GM19035 (cell line): ENCODE data around the gene HOOK2.
"Not testable (repeated sequence)": the region's sequence is repeated elsewhere in the genome, so short reads cannot be mapped to it uniquely, and the experiment has no call there.

ENCODE experiments used
- ATAC-seq: cut with Tn5 transposase; IDR thresholded peaks from one replicate; pipeline ENCODE4 v1.9.1; 2021; ENCODE audit not compliant: unreplicated experiment

The HOOK2 gene

DNA sequence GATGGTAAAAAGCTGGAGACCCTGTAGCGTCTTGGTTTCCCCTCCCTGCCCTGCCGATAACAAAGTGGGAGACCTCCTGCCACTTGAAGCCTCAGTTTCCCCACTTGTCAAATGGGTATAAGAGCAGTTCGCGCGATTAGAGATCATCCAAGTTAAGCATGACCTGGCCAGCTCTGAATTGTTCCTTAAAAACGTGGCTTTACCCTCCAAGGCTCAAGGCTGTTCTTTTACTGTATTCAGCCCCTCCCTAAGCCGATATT, 52.0 kb downstream of the HOOK2 start:
- no peak for ATAC-seq

DNA sequence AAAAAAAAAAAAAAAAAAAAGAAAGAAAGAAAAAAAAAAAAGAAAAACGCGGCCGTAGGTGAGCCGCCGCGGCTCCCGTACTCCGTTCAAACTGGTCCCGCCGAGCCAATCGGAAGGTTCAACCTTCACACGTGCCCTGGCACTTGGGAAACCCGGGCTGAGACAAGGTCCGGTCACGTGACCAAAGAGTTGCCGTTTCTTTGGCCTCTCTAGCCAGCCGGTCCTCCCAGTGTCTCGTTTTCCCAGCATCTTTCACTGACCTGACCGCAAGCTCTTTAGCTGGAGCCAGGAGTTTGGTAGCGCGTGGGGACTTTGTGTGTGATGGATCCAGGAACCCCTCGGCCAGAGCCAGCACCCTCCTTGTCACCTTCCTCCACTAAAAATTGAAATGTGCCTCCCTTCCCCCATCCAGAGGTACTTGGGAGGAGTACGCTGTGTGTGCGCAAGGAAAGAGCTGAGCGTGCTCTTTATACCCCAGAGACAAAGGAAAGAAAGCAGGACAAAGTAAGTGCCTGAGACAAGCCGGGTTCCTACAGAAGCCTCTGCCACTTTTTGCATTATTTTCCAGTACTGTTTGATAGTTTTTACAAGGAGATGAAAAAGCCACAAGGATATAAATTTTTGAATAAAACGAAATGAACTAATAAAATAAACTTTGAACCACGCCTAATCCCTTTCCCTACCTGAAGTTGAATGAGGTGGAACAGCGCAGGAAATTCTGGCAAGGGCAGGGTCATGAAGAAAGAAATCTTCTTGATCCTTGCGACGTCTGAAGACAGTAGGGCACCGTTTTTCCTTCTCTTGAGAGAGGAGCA, 52.6 kb downstream of the HOOK2 start:
- ATAC-seq, result peak; percentile 83

DNA sequence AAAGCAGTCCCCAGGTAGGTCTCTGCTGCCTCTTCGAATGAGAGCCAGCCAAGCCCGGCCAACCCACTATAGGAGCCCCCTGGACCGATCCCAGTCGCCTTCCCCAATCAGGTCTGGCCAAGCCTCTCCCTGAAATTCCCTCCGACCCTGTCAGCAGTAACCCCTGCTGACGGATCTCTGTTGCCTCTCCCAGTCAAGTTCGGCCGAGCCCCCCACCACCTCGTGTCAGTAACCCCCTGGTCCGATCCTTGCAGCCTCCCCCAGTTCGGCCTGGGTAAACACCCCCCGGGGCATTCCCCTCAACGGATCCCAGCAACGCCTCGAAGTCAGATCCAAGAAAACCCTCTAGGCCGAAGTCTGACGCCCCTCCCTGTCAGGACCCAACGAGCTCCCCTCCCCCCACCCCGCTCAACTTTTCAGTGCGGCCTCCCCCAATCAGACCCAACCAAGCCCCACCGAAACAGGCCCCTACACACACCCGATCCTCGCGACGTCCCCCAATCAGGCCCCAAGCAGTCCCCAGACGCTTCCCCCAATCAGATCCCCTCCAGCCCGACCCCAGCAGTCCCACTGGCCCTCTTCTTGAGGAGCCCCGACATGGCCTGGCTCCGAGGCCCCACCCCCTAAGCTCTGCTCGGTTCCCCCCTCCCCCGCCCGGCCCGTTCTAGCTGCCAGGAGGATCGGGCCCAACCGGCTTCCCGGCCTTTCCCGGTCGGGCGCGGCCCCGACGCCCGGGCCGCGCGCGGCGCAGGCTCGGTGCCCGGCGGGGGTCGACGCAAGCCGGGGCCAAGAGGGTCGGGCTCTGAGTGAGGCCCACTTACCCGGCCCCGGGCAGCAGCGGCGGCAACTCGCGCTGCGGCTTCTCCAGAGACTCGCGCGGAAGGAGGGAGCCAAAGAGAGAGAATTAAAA, 53.4 kb downstream of the HOOK2 start:
- peak; percentile 30 for ATAC-seq

DNA sequence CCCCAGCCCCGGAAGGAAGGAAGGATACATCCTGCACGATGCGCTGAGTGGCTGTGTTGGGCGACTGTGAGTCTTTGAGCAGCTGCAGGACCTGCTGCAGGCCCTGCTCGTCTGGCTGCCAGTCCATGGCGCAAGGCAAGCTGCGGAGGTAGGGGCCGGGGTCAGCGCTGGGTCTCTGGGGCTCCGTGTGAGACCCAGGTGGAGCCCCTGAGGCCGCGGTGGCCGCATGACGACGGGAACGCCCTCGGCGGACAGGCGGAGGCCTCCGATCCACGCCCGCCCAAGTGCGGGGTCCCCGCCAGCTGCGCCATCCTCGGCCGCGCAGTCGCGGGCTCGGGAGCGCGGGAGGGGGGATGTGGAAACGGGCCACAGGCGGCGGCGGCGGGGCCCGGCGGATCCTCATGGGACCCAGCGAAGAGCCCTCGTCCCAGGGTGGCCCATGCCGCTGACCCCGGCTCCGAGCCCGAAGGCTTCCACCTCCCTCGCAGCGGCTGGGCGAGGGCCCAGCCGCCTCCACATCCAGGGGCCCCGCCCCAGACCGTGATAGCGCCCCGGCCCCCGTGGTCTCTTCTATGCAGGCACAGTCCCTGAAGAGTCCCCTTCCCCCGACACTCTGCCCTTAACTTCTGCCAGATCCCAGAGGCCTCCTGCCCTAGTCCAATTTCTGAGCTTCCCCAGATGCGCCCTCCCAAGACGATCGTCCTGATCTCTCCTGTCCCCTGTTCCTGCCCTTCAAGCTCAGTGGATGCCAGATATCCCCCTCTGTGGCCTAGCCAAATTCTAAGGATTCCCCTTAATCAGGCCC, 54.3 kb downstream of the HOOK2 start:
- no peak for ATAC-seq

DNA sequence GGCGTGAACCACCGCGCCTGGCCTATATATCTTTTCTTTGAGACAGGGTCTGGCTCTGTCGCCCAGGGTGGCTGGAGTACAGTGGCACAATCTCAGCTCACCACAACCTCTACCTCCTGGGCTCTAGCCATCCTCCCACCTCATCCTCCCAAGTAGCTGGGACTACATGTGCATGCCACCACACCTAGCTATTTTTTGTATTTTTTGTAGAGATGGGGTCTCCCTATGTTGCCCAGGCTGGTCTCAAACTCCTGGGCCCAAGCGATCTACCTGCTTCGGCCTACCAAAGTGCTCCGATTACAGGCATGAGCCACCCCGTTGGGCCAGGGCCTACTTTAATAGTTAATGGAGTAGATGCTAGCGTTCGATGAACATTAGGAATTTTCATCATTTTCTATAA, 55.1 kb downstream of the HOOK2 start:
- no peak for ATAC-seq

DNA sequence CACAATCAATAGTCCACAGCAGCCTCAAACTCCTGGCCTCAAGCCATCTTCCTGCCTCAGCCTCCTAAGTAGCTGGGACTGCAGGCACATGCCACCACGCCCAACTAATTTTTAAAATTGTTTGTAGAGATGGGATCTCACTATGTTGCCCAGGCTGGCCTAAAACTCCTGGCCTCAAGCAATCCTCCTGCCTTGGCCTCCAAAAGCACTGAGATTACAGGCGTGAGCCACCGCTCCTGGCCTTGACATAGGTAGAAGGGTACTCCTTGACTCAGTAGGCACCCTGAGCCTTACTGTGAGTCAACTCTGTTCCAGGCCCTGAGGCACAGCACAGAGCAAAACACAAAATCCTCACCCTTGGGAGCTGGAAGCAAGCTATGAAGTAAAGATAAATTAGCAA, 59.4 kb downstream of the HOOK2 start:
- no peak for ATAC-seq

DNA sequence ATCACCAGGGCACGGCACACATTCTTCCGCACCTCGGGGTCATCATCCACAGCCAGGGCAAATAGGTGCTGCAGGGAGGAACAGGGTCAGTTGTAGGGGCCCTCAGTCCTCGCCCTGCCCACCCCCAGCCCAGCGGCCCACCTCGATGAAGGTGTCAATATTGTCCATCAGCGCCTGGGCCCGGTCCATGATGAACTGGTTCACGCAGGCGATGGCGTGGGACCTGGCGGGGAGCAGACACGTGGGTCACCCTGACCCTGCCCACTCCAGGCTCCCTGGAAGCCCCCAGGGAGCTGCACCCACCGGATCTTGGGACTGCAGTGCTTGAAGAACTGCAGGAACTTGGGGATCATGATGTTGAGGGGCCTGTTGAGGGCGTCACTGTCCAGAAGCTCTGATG, 60.2 kb downstream of the HOOK2 start:
- ATAC-seq, result no peak

DNA sequence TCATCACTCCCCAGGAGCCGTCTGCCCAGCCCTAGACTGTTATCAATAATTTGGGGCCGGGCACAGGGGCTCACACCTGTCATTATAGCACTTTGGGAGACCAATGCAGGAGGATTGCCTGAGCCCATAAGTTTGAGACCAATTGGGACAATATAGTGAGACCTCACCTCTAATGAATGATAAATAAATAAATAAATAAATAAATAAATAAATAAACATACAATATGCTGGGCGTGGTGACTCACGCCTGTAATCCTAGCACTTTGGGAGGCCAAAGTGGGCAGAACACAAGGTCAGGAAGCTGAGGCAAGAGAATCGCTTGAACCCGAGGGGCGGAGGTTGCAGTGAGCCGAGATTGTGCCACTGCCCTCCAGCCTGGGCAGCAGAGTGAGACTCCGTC, 62.0 kb downstream of the HOOK2 start:
- not testable (repeated sequence) for ATAC-seq
